HL-60 (cell line): Measurements from ENCODE around the gene RESF1.

Experiments
- DNase-seq, 2 experiments: peaks; one replicate each; pipeline ENCODE4 v3.0.0-alpha.2; 2010 to 2020; ENCODE audit warnings: low read depth in 1 of 2, low spot score in 1 of 2
- H3K27ac ChIP-seq: fragments of 250-450 bp; sonication (Bioruptor Pico); replicated peaks from 2 replicates; pipeline ENCODE4 v1.5.1; 2020; ENCODE audit warnings: mild to moderate bottlenecking, moderate library complexity
- H3K27me3 ChIP-seq: fragments of 250-450 bp; sonication (Bioruptor Pico); 2 replicates; pipeline ENCODE4 v1.5.1; 2021; ENCODE audit warnings: mild to moderate bottlenecking, moderate library complexity; ENCODE audit not compliant: insufficient read depth, poor library complexity, severe bottlenecking
- H3K4me3 ChIP-seq: replicated peaks from 2 replicates; pipeline ENCODE4 v1.5.1; 2011; ENCODE audit warnings: mild to moderate bottlenecking, control low read depth, low read length; ENCODE audit not compliant: insufficient read depth
- CTCF ChIP-seq: IDR thresholded peaks from one replicate; pipeline ENCODE4 v1.5.1; 2011; ENCODE audit warnings: low read length, control low read depth, inconsistent platforms; ENCODE audit not compliant: insufficient read depth
- GABPA ChIP-seq: IDR thresholded peaks from 2 replicates; pipeline ENCODE4 v1.6.1; 2012; ENCODE audit warnings: low read depth
- POLR2AphosphoS5 ChIP-seq: IDR thresholded peaks from 2 replicates; pipeline ENCODE4 v1.6.1; 2012; ENCODE audit warnings: low read depth
- REST ChIP-seq: IDR thresholded peaks from 2 replicates; pipeline ENCODE4 v1.6.1; 2012; ENCODE audit warnings: low read depth; ENCODE audit not compliant: insufficient replicate concordance
- SPI1 ChIP-seq: IDR thresholded peaks from 2 replicates; pipeline ENCODE4 v1.6.1; 2012; ENCODE audit warnings: low read depth, mild to moderate bottlenecking, borderline replicate concordance

The RESF1 gene

GRCh38 chr12:32000373-32001005 is 41.3 kb downstream of the RESF1 start:
- Histone ChIP-seq H3K27ac (no peak overlapping the region), H3K27me3 (no peaks in the 10 kb centered on the region), H3K4me3 (no peak overlapping the region)
- TF ChIP-seq CTCF (no peak), POLR2AphosphoS5 (no peak), REST (no peak), SPI1 (no peak), GABPA (no peak)
- DNase-seq, result no peak

GRCh38 chr12:32002848-32003493 is 43.8 kb downstream of the RESF1 start:
- TF ChIP-seq POLR2AphosphoS5 (no peak), GABPA (no peak), REST (no peak)
- Histone ChIP-seq H3K27me3 (no peaks in the 10 kb centered on the region), H3K27ac (no peak overlapping the region), H3K4me3 (no peak overlapping the region)
- DNase-seq, result no peak

- H3K4me3 ChIP-seq, result no peak overlapping the region
- H3K27ac ChIP-seq, result no peak overlapping the region
- no peak for DNase-seq
- no peaks in the 10 kb centered on the region for H3K27me3 ChIP-seq
- TF ChIP-seq SPI1, result no peak
- no peak for TF ChIP-seq GABPA
- no peak for TF ChIP-seq POLR2AphosphoS5
- no peak for TF ChIP-seq CTCF
- TF ChIP-seq REST, result no peak
Measured at GRCh38 chr12:32003654-32004053, 44.4 kb downstream of the RESF1 start.
